AG09319 (cell line): ENCODE measurements around the gene TSEN54.

ENCODE experiments used
- DNase-seq: peaks from one replicate; pipeline ENCODE4 v3.0.0-alpha.2; 2010; ENCODE audit warnings: low read depth; ENCODE audit errors: extremely low read depth
- CTCF ChIP-seq: IDR thresholded peaks from 2 replicates; pipeline ENCODE4 v1.5.1; 2011; ENCODE audit warnings: low read depth, mild to moderate bottlenecking, inconsistent platforms, low read length, moderate library complexity

The TSEN54 gene

DNA sequence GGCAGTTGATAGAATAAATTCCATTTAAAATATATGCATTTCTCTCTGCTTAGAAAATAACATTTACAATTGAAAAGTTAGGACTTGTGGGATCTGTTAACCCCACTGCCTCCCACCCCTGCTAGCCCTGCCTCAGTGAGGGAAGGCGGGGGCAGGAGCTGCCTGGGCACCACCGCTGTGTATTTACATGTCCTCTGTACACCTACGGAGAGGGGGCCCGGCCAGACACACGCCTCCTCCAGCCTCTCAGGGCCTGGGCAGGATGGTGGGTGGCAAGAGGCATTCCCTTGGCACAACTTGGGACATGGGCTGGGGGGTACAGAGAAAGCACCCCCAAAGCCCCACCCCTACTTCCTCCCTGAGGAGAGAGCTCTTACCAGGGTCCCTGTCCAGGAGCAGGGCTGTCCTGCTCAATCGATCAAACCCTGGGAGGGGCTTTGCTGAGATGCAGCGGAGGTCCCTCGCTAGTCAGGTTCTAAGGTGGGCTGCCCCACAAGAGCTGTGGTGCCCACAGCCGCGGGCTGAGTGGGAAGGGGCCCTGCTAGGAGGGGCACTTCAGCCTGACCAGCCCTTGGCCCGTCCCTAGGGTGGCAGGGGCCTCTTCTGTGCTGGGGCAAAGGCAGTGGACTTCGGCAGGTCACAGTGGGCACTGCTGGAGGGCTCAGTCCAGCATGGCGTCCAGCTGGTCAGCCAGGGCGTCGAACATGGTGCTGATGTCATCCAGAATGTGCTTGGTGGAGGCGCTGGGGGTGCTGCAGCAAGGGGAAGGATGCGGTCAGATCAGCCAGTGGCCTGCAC lies 15.7 kb upstream of the TSEN54 start:
- DNase-seq = no peak
- no peak for TF ChIP-seq CTCF

DNA sequence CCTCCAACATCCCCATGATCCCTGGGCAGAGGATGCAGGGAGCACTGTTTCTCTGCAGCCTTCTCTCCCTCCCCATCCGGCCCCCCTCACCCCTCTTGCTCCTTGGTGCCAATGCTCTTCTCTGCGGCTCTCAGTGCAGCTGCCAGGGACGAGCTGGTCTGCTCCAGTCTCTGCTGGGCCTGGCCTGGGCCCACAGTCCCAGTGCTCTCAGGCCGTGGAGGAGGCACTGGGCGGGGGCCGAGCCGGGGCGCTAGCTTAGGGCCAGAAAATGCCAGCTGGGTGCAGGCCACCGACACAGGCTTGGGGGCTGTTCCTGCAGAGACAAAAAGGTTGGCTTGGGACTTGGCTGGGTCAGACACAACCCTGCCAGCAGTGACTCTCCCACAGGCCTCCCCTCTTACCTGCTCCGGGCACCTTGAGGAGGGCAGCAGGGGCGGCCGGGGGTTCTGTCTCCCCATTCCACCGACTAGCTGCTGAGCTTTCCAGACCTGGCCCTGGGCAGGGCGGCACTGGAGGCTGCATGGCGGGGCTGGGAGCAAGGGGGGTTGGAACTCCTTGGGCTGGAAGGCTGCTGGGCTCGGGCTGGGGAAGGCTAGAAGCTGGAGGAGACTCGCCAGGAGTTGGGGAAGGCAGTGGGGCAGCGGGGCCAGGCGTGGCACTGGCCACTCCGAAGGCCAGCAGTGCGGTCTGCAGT lies 14.8 kb upstream of the TSEN54 start:
- DNase-seq = no peak
- TF ChIP-seq CTCF = no peak

GRCh38 chr17:75502072-75502720 lies 14.1 kb upstream of the TSEN54 start:
- DNase-seq = no peak
- TF ChIP-seq CTCF = no peak

DNA sequence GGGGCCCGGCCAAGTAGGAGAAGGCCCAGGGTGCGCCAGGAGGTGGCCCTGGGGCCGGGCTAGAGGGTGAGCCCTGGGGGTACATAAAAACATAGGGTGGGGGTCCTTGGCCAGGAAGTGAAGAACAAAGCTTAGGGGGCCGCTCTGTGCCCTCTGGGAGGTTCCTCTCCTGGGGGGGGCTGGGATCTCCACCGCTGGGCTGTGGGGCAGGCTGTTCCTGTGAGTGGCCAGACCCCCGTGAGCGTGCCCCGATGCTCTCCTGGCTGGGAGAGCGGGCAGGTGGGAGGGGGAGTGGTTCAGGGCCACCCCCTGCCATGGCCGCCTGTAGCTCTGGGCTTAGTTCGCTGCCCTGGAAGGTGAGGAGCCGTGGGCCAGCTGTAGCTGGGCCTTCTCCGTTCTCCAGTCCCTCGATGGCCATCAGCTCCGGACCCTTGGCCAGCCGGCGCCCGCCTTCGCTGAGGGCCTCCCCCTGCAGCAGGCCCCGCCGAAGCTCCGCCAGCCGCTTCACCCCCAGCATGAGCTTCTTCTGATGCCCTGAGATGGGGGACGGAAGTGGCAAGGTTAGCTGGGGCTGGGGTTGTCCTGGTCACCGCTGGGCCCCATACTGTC lies 13.5 kb upstream of the TSEN54 start:
- TF ChIP-seq CTCF = no peak
- no peak for DNase-seq

DNA sequence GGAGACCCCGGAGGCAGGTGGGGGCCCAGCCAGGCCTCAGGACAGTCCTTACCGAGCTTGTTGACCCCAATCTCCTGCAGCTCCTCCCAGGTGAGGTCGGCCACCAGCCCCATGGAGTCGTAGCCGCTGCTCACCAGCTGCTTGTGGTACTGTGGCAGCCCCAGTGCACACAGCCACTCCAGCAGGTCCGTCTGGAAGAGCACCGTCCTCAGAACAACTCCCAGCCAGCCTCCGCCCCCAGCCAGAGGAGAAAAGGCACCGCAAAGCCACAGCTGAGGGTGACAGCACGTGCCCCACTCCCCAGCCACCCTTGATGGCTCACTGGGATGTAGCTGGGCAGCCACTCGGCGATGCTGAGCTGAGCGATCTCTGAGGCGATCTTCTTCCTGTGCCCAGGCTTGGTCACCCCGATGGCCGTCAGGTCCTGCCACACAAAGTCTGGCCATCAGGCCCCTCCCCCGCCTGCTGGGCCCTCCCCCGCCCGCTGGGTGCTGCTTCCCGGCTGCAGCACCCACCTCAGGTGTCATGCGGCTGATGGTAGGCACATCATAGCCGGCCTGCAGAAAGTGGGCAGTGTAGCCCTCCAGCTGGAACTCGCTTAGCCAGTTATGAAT lies 12.9 kb upstream of the TSEN54 start:
- no peak for TF ChIP-seq CTCF
- DNase-seq = no peak

DNA sequence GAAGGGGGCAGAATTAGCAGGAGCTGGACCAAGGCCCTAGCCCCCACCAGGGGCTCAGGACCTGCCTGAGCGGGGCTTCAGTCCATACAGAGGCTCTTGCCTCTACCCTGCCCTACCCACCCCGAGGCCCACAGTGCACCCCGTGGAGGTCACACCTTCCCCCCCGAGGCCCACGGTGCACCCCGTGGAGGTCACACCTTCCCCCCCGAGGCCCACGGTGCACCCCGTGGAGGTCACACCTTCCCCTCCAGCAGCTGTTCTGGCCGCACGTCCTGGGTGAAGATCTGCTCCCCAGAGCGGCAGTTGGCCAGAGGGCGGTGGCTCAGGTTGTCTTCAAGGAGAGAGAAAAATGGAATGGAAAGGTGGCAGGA lies 12.4 kb upstream of the TSEN54 start:
- no peak for DNase-seq
- TF ChIP-seq CTCF = no peak
